ENCODE measurements around the gene LMCD1. TPM values are rescaled to one million over a fixed set of nuclear protein-coding genes. Genes with fewer than 3 reads are reported as not detected.

LMCD1 gene
- polyA plus RNA-seq, 3 donors = 26.7 to 36.1 (median 31.8) TPM

DNA sequence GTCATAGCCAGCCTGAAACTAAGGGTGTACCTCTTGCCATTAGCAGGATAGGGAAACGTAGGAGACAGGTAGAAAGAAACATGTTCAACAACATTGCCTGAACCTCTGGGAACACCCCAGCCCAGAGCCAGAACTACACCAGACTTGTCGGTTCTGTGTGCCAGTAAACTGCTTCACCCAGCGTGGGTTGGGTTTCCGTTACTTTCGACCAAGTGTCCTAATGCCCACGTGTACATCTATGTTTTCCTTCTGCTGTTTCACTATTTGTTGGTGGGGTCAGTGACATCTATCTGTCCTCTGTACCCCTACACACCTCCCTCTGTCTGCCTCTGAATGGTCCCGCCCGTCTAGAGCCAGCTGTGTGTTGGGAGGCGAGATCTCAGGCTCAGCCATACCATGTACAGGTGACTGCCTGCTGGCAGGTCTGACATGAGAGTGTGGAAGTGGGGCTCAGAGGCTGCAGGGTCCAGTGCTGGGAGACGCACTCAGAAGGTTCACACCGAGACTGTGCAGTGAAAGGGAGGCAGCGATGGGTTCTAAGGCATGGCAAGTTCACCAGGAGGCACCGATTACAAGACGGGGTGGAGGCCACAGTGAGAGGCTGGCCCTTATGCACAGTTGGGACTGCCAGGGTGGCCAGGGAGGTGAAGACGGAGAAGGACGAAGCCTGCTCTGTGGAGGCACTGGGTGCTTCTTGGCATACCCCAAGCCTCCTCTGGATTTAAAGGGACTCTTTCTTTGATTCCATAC is 106.6 kb downstream of the LMCD1 start:
- no peak for DNase-seq

DNA sequence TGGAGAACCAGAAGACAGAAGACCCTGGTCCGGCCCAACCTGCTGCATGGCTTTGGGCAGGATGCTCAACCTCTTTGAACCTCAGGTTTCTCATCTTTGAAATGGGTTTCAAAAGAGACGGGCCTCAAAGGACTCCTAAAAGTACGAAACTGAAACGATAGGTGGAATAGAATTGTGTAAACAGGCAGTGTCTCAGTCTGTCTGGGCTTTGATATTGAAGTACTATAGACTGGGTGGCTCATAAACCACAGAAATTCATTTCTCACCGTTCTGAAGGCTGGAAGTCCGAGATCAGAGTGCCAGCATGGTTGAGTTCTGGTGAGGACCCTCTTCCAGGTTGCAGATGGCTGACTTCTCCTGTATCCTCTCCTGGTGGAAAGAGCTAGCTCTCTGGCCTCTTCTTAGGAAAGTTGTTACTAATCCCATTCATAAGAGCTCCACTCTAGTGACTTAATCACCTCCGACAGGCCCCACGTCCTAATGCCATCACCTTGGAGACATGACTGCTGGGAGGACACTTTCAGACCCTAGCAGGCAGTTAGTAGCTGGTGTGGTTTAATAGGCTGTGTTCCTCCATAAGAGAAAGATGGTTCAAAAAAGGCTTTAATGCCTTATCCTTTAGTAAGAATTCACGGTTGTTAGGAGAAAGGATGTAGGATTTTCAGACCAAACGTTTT is 107.3 kb downstream of the LMCD1 start:
- no peak for DNase-seq

DNA sequence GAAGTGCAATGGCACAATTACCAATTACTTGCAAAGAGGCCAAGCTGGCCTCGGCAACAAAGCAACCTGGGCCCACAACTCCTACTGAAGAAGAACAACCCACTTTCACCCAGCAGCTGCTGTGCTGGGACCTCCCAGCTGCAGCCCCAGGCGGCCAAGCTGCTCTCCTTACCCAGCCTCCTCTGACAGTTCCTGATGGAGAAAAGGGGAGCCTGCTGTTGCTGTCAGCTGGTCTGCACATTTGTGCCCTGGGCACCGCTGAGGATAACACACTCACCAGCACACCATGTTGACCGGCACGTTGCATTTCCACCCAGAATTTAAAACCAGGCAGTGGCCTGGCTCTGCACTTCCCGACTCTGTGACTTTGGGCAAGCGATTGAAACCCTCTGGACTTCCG is 109.3 kb downstream of the LMCD1 start:
- no peak for DNase-seq

DNA sequence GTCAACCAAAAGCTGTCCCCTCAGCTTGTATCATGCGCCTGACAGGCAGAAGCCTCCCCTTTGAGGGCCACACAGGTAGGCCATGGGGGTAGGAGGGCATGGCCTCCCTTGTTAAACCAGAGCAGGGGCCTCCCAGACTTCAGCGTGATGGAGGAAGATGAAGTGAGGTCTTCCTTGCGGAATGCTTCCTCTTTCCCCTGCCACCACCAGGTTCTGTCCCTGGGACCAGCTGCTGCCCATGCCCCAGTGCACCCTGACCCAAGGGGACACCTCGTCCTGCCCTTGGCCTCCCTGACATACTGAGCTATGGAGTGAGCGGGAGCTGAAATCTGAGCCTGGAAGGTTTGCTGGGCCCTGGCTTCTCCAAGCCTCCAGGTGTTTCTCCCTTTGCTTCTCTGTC is 116.3 kb downstream of the LMCD1 start:
- DNase-seq = no peak

DNA sequence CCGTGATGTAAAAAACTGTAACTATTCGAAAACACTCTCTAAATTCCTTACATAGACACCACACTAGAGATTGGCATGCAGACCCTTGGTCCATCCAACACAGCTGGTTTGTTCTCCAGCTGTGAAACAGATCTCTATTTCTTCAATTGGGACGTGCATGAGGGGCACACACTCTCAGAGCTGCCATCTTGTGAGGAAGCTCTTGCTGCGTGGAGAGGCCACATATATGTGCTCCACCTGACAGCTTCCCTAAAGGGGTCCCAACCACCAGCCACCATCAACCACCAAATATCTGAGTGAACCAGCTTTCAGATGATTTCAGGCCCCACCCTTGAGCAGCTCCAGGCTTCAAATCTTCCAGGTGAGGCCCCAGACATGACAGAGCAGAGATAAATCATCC is 117.3 kb downstream of the LMCD1 start:
- DNase-seq = no peak

DNA sequence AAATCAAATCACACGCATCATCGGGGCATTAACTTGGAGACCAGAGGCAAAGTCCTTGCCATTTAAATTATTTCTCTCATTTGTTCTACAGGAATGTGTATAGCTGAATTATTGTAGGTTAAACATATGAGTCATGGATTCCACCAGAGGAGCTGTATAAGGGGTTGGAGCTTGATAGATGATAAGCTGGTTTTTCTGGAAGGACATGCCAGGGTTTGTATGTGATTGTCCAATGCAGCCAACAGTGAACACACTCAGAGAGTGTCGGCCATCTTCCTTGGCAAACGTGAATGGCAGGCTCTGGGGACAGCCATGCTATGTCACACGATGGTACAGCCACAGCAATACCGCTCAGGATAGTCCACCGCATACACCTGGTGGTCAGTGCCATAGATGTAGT is 117.9 kb downstream of the LMCD1 start:
- DNase-seq = no peak

DNA sequence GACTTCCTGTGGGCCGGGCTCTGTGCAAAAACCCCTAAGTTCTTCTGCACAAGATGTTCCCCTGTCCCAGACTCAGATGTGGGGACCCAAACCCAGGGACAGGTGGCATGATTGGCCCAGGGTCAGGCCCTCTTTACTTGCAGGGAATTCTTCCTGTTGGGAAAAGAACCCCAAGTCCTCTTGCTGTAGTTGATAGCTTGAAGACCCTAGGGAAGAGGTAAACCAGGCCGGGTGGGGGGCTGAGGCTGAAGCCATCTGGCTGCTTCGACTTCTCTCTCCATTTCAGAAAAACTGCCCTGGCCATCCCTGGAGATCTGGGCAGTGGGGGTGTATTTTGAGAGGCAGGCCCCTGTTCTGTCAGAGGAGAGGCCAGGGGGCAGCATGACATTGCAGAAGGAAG is 119.5 kb downstream of the LMCD1 start:
- no peak for DNase-seq

DNA sequence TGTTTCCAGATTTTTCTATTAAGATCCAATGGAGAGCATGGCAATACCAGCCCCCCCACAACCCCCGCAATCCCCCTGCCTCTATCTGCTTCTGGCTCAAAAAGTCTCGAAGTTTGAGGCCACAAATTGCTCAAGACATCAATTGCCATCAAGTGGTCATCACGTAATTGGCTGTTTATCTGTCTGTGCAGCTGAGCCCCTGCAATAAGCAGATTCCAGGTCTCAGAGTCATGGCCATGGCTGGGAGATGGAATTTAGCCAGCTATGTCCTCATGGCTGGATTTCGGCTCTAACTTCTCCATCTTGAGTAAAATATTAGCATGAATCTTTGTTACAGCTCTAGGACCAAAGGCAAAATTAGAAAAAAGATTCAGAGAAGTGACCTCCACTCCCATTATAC is 120.2 kb downstream of the LMCD1 start:
- DNase-seq = no peak

DNA sequence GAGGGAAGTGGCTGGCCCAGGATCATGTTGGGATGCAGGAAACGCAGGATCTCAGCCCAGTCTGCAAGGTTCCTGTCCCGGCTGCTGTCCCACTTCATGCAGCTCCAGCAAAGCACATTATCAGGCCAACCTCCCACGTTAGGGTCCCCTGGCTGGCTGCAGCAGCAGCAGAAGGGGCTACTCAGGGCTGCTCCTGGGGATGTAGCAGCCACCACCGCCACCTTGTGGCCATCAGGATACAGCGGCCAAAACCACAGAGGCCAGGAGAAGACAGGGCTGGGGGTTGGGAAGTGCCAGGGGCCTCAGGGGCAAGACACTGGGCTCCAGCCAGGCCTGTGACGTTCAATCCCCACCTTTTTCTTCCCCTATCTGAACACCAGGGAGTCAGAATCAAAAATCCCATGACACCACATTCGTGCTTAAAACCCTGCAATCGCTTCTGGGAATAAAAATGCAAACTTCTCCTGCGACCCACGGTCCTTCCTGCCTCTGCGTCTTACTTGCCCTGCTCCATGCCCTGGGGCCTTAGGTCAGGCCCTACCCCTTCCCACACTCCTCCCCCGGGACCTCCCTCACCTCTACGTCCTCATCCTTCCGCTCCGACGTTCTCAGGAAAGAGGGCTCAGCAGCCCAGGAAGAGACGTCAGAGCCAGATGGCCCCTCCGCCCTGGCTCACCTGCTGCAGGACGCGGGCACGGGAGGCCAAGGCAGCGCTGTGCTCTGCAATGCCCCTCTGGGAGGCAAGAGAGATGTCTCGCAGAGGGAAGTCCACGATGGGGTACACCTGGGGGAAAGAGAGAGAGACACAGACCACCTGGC is 121.5 kb downstream of the LMCD1 start:
- DNase-seq = peak; percentile 73

DNA sequence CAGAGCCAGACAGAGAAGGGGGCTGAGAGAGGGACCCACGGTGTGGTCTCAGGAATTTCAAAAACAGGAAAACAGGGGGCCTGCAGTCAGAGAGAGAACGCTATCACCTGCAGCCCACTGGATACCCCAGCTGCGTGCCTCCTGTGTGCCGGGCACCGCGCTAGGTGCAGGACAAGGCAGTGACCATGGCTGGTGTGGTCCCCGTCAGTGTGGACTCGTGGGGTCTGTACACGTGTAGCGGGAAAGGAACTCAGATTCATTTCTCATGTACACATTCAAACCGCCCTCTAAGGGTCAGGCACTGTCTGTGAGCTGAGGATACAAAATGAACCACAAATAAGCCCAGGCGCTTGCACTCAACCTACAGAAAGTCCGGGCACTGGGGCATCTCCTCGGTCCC is 122.1 kb downstream of the LMCD1 start:
- no peak for DNase-seq

Other genes starting within 250 kb of the LMCD1 start
- 1 to 10 TPM; 4.6 to 5.3 (median 5.0) TPM for gene SSUH2, start 143.0 kb downstream of the LMCD1 start, polyA plus RNA-seq (ENCODE audit: insufficient read length in 3 of 3)
- under 1 TPM; 0.32 to 0.89 (median 0.57) TPM for gene CAV3, start 232.0 kb downstream of the LMCD1 start, polyA plus RNA-seq (ENCODE audit: insufficient read length in 3 of 3)

All from renal pelvis (tissue), 4 donors.